ENCODE data around the gene P2RX7. TPM values are rescaled to one million over a fixed set of nuclear protein-coding genes. Genes with fewer than 3 reads are reported as not detected.

The P2RX7 gene
- total and polyA plus RNA-seq, 5 donors from 2014 or later, result 3.4 to 23.5 (median 6.2) TPM

Other genes starting within 250 kb of the P2RX7 start
- 46.7 TPM for gene SPPL3, start 228.5 kb upstream of the P2RX7 start, total RNA-seq
- gene SPPL3, start 228.5 kb upstream of the P2RX7 start, polyA plus RNA-seq, result 10 to 100 TPM; 15.5 to 34.0 (median 20.5) TPM
- not detected for gene HNF1A, start 154.3 kb upstream of the P2RX7 start, total RNA-seq
- gene HNF1A, start 154.3 kb upstream of the P2RX7 start, polyA plus RNA-seq, result not detected
- 15.9 TPM for gene C12orf43, start 116.4 kb upstream of the P2RX7 start, total RNA-seq
- gene C12orf43, start 116.4 kb upstream of the P2RX7 start, polyA plus RNA-seq, result 10 to 100 TPM; 12.1 to 16.1 (median 14.1) TPM
- 19.3 TPM for gene OASL, start 93.6 kb upstream of the P2RX7 start, total RNA-seq
- 10 to 100 TPM in 2 of 4 donors, 1 to 10 TPM in 2; 9.0 to 15.9 (median 10.8) TPM for gene OASL, start 93.6 kb upstream of the P2RX7 start, polyA plus RNA-seq
- gene P2RX4, start 77.3 kb downstream of the P2RX7 start, total RNA-seq, result 38.1 TPM
- 10 to 100 TPM; 27.8 to 33.7 (median 28.4) TPM for gene P2RX4, start 77.3 kb downstream of the P2RX7 start, polyA plus RNA-seq
- gene CAMKK2, start 163.8 kb downstream of the P2RX7 start, total RNA-seq, result 11.7 TPM
- gene CAMKK2, start 163.8 kb downstream of the P2RX7 start, polyA plus RNA-seq, result 10 to 100 TPM in 3 of 4 donors, 1 to 10 TPM in 1; 9.6 to 15.2 (median 13.4) TPM
- 128 TPM for gene ANAPC5, start 219.5 kb downstream of the P2RX7 start, total RNA-seq
- 100 to 1,000 TPM; 113 to 141 (median 139) TPM for gene ANAPC5, start 219.5 kb downstream of the P2RX7 start, polyA plus RNA-seq